GM10847 (cell line): ENCODE results near the gene KCNH2.

Source experiments
- POLR2A ChIP-seq: IDR thresholded peaks from 2 replicates; pipeline ENCODE4 v1.6.1; 2011; ENCODE audit not compliant: insufficient read length; ENCODE audit errors: extremely low read depth

Gene KCNH2

GRCh38 chr7:150911590-150912267 is 66.4 kb downstream of the KCNH2 start:
- TF ChIP-seq POLR2A = no peak

GRCh38 chr7:150910996-150911422 is 67.1 kb downstream of the KCNH2 start:
- no peak for TF ChIP-seq POLR2A

GRCh38 chr7:150909200-150909995 is 68.7 kb downstream of the KCNH2 start:
- TF ChIP-seq POLR2A = no peak

GRCh38 chr7:150908173-150908572 is 69.9 kb downstream of the KCNH2 start:
- TF ChIP-seq POLR2A = no peak

GRCh38 chr7:150904011-150904909 is 73.9 kb downstream of the KCNH2 start:
- no peak for TF ChIP-seq POLR2A

GRCh38 chr7:150903606-150904005 is 74.5 kb downstream of the KCNH2 start:
- TF ChIP-seq POLR2A = no peak

- TF ChIP-seq POLR2A = no peak
Measured at GRCh38 chr7:150902078-150903033, 75.8 kb downstream of the KCNH2 start.

- no peak for TF ChIP-seq POLR2A
Measured at GRCh38 chr7:150901160-150902035, 76.7 kb downstream of the KCNH2 start.

GRCh38 chr7:150900675-150901074 is 77.4 kb downstream of the KCNH2 start:
- TF ChIP-seq POLR2A = no peak

GRCh38 chr7:150898475-150899011 is 79.6 kb downstream of the KCNH2 start:
- TF ChIP-seq POLR2A = no peak

- TF ChIP-seq POLR2A = no peak
Measured at GRCh38 chr7:150897502-150898474, 80.3 kb downstream of the KCNH2 start.
